ENCODE data around the gene MSANTD4.

- TF ChIP-seq CTCF (IDR thresholded peaks at IDR 0.05) (no peak), MXI1 (IDR thresholded peaks at IDR 0.05; ENCODE audit: low read depth, low read length) (no peak), REST (IDR thresholded peaks at IDR 0.05; ENCODE audit: low read depth, low read length) (no peak), PBX3 (IDR thresholded peaks at IDR 0.05) (no peak)
These were observed 29.1 kb upstream of the MSANTD4 start for GRCh38 chr11:106051103-106051502.

Measured in SK-N-SH (cell line).